ENCODE measurements around the gene APRT.
A peak's percentile ranks its signal among the peaks of the same experiment; 100 is the strongest.
"Not testable (repeated sequence)": the region's sequence is repeated elsewhere in the genome, so short reads cannot be mapped to it uniquely, and the experiment has no call there.

APRT gene

GRCh38 chr16:88785106-88785924, 26.4 kb downstream of the APRT start, which contains the start of gene PIEZO1:
Gene PIEZO1 (minus strand): TSS chr16:88785220. CDS start chr16:88784964, 256 bp downstream.
- DNase-seq, result peak; percentile 69 to 82 (median 78)

- DNase-seq, result no peak
These were observed 26.9 kb downstream of the APRT start for GRCh38 chr16:88784856-88785105.

- peak in 3 of 5 experiments; percentile 33 to 46 (median 44) for DNase-seq
These were observed 27.5 kb downstream of the APRT start for GRCh38 chr16:88784074-88784855.

GRCh38 chr16:88783391-88784073, 28.2 kb downstream of the APRT start:
- no peak for DNase-seq

- DNase-seq, result peak in 3 of 5 experiments; percentile 27 to 79 (median 74)
These were observed 29.0 kb downstream of the APRT start for GRCh38 chr16:88782454-88783390.

- DNase-seq, result peak; percentile 38 to 88 (median 62)
These were observed 30.3 kb downstream of the APRT start for GRCh38 chr16:88781140-88782077.

GRCh38 chr16:88780142-88781062, 31.3 kb downstream of the APRT start:
- DNase-seq, result peak in 1 of 5 experiments; percentile 44

- DNase-seq, result no peak
These were observed 32.2 kb downstream of the APRT start for GRCh38 chr16:88779406-88780141.

GRCh38 chr16:88778541-88779065, 33.1 kb downstream of the APRT start:
- DNase-seq, result no peak

GRCh38 chr16:88778271-88778525, 33.5 kb downstream of the APRT start:
- DNase-seq, result no peak

GRCh38 chr16:88777471-88778270, 34.1 kb downstream of the APRT start:
- DNase-seq, result no peak

GRCh38 chr16:88775825-88776224, 35.9 kb downstream of the APRT start:
- DNase-seq, result no peak

- DNase-seq, result no peak
These were observed 37.0 kb downstream of the APRT start for GRCh38 chr16:88774544-88775393.

GRCh38 chr16:88773812-88774291, 37.9 kb downstream of the APRT start:
- DNase-seq, result no peak

GRCh38 chr16:88772871-88773811, 38.6 kb downstream of the APRT start:
- no peak for DNase-seq

- not testable (repeated sequence) for DNase-seq
These were observed 39.9 kb downstream of the APRT start for GRCh38 chr16:88771781-88772180.

All from T-helper 2 cell (primary cell).